Hepatocyte (in vitro differentiated cells): ENCODE measurements around the gene KRTAP10-1.

Experiments
- EZH2 ChIP-seq: fragments of 200-600 bp; sonication (generic); IDR thresholded peaks from 2 replicates; pipeline ENCODE4 v1.6.1; 2016; ENCODE audit warnings: antibody characterized with exemption, mild to moderate bottlenecking, borderline replicate concordance
- TF ChIP-seq, protein P1 (sequence below): fragments of 200-600 bp; sonication (generic); IDR thresholded peaks from 2 replicates; pipeline ENCODE4 v1.5.1; 2016; ENCODE audit warnings: antibody characterized with exemption, mild to moderate bottlenecking; ENCODE audit not compliant: poor library complexity

DNA sequence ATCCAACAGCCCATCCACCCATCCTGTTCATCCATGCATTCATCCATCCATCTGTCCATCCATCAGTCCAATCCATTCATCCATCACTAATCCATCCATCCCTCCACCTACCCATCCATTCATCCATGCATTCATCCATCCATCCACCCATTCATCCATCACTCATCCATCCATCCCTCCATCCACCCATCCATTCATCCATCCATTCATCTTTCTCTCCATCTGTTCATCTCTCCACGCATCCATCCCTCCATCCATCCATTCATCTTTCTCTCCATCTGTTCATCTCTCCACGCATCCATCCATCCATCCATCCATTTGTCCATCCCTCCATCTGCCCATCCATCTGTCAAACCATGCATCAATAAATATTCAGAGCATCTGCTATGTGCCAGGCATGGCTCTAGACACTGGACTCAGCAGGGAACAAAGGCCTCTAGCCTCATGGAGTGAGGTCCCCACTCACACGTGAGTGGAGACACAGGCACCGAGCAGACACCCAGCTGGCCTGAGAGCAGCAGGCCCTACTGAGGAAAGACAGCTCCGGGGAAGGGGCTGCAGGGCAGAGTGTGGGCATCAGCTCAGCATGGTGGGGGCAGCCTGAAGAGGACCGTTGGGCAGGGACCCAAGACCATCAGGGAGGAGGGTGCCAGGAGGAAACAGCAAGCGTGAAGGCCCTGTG is 9.6 kb downstream of the KRTAP10-1 start:
- no peak for TF ChIP-seq EZH2
- TF ChIP-seq, protein P1, sequence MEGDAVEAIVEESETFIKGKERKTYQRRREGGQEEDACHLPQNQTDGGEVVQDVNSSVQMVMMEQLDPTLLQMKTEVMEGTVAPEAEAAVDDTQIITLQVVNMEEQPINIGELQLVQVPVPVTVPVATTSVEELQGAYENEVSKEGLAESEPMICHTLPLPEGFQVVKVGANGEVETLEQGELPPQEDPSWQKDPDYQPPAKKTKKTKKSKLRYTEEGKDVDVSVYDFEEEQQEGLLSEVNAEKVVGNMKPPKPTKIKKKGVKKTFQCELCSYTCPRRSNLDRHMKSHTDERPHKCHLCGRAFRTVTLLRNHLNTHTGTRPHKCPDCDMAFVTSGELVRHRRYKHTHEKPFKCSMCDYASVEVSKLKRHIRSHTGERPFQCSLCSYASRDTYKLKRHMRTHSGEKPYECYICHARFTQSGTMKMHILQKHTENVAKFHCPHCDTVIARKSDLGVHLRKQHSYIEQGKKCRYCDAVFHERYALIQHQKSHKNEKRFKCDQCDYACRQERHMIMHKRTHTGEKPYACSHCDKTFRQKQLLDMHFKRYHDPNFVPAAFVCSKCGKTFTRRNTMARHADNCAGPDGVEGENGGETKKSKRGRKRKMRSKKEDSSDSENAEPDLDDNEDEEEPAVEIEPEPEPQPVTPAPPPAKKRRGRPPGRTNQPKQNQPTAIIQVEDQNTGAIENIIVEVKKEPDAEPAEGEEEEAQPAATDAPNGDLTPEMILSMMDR = no peak
